Measurements from ENCODE around the gene MAML2. TPM values are rescaled to one million over a fixed set of nuclear protein-coding genes. Genes with fewer than 3 reads are reported as not detected.

The MAML2 gene
- total RNA-seq, 2 experiments from 2014 or later, result 23.9 to 37.1 TPM

DNA sequence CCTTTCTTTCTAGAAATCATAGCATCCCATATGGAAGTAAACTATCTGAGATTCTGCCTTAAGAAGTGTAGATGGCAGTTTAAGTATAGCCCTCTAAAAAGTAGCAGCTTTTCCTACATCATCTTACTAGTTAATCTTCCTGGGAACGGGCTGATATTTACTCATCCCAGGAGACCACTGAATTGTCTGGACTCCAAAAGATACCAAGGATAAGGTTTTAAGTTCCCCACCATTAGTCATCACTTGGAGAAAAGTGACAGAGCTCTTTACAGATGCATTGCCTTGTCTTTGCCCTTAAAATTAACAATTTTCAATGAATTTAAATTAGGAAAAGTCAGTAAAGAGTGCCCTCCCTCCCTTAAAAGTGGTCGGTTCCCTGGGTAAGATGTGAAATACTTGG lies 129.5 kb downstream of the MAML2 start:
- DNase-seq (no peak), ATAC-seq (no peak)
- Mint-ChIP-seq H3K9me3 (ENCODE audit: low read depth) (no peaks in the 10 kb centered on the region), H3K36me3 (ENCODE audit: low read depth) (peaks cover 20% of the 10 kb centered on the region), H3K4me3 (no peak overlapping the region), H3K4me1 (peaks cover 88% of the 10 kb centered on the region), H3K27ac (peak overlapping the region; percentile 61), H3K27me3 (no peaks in the 10 kb centered on the region)
- intact Hi-C loops (cut with DNase I, micrococcal nuclease), result loop anchor here in 1 of 2 experiments (2.0 kb wide), 1 partner anchor 15 kb away; no protein-coding TSS in a partner anchor
- CTCF ChIA-PET, result interaction anchor here (0.6 to 2.3 kb wide), 6 partner anchors 10 to 151 kb away, joined by 3 to 8 read pairs (median 4); partner anchors contain the start of gene MAML2
- POLR2A ChIA-PET, result interaction anchor here (0.6 to 1.4 kb wide), 2 partner anchors 16 to 130 kb away, joined by 3 read pairs; partner anchors contain the start of gene MAML2

DNA sequence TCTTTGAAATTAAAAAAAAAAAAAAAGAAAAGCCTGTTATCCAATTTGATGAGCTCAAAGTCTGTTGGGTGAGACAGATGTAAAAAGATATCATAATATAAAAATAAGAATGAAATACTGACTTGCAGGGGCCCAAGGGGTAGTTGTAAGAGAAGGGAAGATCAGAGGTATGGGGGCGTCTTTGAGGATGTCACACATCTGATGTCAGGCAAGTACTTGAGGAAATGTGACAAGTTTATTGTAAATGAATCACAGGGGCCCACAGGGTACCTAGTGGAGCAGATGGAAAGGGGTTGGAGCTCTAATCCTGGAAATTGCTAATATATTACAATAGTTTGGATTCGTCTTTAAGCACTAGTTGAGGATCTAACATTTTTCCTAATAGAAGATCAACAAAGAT lies 131.6 kb downstream of the MAML2 start:
- ATAC-seq (peak; percentile 65), DNase-seq (peak; percentile 50)
- peak overlapping the region; percentile 29 for H3K4me3 Mint-ChIP-seq
- H3K9me3 Mint-ChIP-seq (ENCODE audit: low read depth), result no peaks in the 10 kb centered on the region
- ChIA-PET POLR2A (interaction anchor here (0.6 kb wide), 1 partner anchor 156 kb away, joined by 3 read pairs; no protein-coding TSS in a partner anchor), CTCF (interaction anchor here (0.6 to 1.6 kb wide), 11 partner anchors 8 to 1014 kb away, joined by 3 to 6 read pairs (median 3); no protein-coding TSS in a partner anchor)
- H3K4me1 Mint-ChIP-seq, result peaks cover 90% of the 10 kb centered on the region
- peak overlapping the region; percentile 91 for H3K27ac Mint-ChIP-seq
- H3K27me3 Mint-ChIP-seq, result no peaks in the 10 kb centered on the region
- peaks cover 22% of the 10 kb centered on the region for H3K36me3 Mint-ChIP-seq (ENCODE audit: low read depth)
- intact Hi-C loops (cut with DNase I, micrococcal nuclease), result loop anchor here in 1 of 2 experiments (2.0 kb wide), 1 partner anchor 31 kb away; no protein-coding TSS in a partner anchor

DNA sequence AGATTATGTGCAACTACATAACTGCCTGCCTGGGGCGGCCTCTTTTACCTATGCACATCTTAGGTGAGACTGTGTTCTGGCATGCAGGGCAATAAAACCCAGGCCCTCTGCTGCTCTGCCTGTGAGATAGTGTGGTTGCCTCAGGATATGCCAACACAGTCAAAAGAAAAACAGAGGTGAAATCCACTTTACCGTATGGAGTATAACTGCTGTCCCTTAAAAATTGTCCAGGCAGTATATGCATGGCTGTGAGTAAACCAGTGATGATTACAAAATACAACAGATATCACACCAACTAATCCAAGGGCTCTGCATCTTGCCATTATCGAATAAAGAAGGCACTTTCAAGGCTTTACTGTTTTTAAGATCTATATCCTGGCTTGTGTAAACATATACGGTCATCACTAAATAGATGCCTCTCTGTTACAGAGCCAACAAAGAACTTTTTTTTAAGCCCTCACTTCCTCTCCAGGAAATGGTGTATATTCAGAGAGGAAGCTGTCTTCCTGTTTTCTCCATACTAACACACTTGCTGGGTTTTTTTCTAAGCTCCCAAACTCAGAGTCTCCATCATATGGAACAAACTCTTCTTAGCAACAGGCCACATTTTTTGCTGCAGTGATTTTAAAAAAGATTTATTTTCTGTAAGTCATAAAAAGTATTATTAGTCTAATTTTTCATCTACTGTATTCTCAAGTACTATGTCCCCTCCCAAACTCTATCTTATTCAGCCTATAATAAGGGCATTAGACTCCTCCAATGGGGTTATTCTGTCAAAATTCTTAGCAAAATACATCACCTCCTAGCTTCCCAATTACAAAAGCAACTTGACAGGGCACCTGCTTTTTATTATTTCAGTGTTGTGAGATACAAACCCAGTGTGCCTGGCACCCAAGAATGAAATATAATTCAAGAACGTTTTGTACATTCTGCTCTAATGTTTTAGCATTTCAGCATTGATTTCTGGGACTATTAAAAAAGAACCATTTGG lies 135.2 kb downstream of the MAML2 start:
- CTCF ChIA-PET, result interaction anchor here (0.5 to 1.1 kb wide), 3 partner anchors 28 to 1127 kb away, joined by 3 read pairs; no protein-coding TSS in a partner anchor
- ATAC-seq, result peak; percentile 16
- POLR2A ChIA-PET, result no interaction called here
- H3K9me3 Mint-ChIP-seq (ENCODE audit: low read depth), result no peaks in the 10 kb centered on the region
- H3K27me3 Mint-ChIP-seq, result no peaks in the 10 kb centered on the region
- H3K4me1 Mint-ChIP-seq, result peaks cover 93% of the 10 kb centered on the region
- peak overlapping the region; percentile 95 for H3K27ac Mint-ChIP-seq
- H3K4me3 Mint-ChIP-seq, result peak overlapping the region; percentile 51
- H3K36me3 Mint-ChIP-seq (ENCODE audit: low read depth), result peaks cover 28% of the 10 kb centered on the region
- peak; percentile 51 for DNase-seq
- intact Hi-C loops (cut with DNase I, micrococcal nuclease), result loop anchor here in 1 of 2 experiments (5.0 kb wide), 1 partner anchor 135 kb away; the partner anchor contains the start of gene MAML2

DNA sequence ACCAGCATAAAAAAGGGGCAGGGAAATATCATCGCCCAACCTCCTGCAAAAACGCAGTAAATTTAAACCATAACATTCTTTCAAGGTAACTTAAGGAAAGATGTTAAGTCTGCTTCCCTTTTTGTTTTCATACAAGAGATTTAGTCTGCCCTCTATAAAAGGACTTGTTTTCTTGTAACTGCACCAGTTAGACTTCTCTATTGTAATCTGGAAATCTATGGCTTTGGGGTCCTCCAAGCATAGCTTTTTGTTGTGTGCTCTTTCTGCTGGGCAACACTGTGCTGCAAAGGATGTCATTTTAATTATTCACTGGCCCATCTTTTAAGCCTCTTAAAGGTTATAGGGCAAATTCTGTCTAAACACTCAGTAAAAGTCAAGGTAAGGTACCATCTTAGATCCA lies 136.0 kb downstream of the MAML2 start:
- Mint-ChIP-seq H3K9me3 (ENCODE audit: low read depth) (no peaks in the 10 kb centered on the region), H3K4me1 (peaks cover 89% of the 10 kb centered on the region), H3K4me3 (peak overlapping the region; percentile 51), H3K36me3 (ENCODE audit: low read depth) (peaks cover 32% of the 10 kb centered on the region), H3K27me3 (no peaks in the 10 kb centered on the region), H3K27ac (peak overlapping the region; percentile 95)
- ChIA-PET POLR2A (no interaction called here), CTCF (interaction anchor here (0.5 kb wide), 1 partner anchor 74 kb away, joined by 3 read pairs; no protein-coding TSS in a partner anchor)
- intact Hi-C loops (cut with DNase I, micrococcal nuclease), result loop anchor here in 1 of 2 experiments (5.0 kb wide), 1 partner anchor 135 kb away; the partner anchor contains the start of gene MAML2
- no peak for ATAC-seq
- no peak for DNase-seq

DNA sequence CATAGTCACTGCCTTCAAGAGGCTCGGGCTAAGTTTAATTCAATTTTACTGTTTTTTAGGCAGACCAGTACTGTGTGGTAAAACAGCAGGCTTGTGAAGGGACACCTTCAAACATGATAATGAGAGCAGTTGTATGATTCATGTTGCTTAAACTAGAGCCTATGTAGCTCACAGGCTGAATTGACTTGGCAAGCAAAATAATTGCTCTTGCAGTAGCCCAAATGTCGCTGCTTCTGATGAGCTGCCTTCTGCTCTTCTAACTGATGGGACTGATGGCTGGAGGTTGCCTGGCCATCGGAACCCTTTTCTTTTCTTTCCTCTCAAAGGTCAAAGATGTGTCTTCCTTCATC lies 137.6 kb downstream of the MAML2 start:
- H3K36me3 Mint-ChIP-seq (ENCODE audit: low read depth), result peaks cover 34% of the 10 kb centered on the region
- peak; percentile 79 for ATAC-seq

DNA sequence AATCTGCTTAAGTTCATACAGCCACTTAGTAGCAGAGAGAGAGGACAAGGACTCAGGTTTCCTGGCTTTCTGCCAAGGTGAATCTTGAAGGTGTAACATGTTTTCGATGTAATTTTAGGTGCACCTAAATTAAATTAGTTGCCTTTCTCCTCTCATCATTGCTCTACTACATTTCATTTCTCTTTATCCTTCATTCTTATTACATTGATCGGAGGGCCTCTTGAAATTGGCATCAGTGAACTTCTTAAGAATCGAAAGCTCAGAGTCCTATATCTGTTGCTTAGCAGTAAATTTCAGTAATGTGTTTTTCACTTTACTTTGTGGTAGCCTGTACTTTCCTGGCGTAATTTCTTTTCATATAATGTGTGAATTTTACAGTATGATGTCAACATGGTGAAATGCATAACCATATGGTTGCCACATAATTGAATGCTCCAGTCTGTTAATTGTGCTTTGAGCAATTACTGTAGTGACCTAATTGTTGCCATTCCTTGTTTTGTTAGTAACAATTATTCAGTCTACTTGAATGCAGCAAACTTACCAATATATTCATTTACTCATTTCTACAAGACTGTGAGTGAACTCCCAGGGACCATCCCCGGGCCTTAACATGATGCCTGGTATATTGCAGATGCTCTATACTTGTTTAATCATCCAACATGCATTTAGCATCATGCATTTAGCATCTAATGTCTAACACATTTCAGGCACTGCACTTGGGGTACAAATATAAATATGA lies 138.1 kb downstream of the MAML2 start:
- H3K4me1 Mint-ChIP-seq, result peaks cover 92% of the 10 kb centered on the region
- H3K27ac Mint-ChIP-seq, result peak overlapping the region; percentile 95
- POLR2A ChIA-PET, result interaction anchor here (0.6 to 1.8 kb wide), 12 partner anchors 16 to 415 kb away, joined by 3 to 12 read pairs (median 4); partner anchors contain the start of genes FAM76B and MAML2
- H3K36me3 Mint-ChIP-seq (ENCODE audit: low read depth), result peaks cover 35% of the 10 kb centered on the region
- CTCF ChIA-PET, result interaction anchor here (0.5 to 2.2 kb wide), 6 partner anchors 16 to 962 kb away, joined by 3 to 8 read pairs (median 5); partner anchors contain the start of gene MAML2
- intact Hi-C loops (cut with DNase I, micrococcal nuclease), result loop anchor here (1.0 to 5.0 kb wide), 4 partner anchors 16 to 137 kb away; partner anchors contain the start of gene MAML2 (in 1 of the 2)
- peak; percentile 74 for DNase-seq
- peak overlapping the region; percentile 32 for H3K4me3 Mint-ChIP-seq
- ATAC-seq, result peak; percentile 77
- no peaks in the 10 kb centered on the region for H3K27me3 Mint-ChIP-seq
- no peaks in the 10 kb centered on the region for H3K9me3 Mint-ChIP-seq (ENCODE audit: low read depth)

More for the DNA sequence above, 137.6 kb downstream of the MAML2 start:
- no peaks in the 10 kb centered on the region for H3K9me3 Mint-ChIP-seq (ENCODE audit: low read depth)
- H3K27me3 Mint-ChIP-seq, result no peaks in the 10 kb centered on the region
- CTCF ChIA-PET, result interaction anchor here (0.5 to 2.2 kb wide), 10 partner anchors 16 to 962 kb away, joined by 3 to 8 read pairs (median 3); partner anchors contain the start of gene MAML2
- POLR2A ChIA-PET, result interaction anchor here (0.6 to 1.8 kb wide), 13 partner anchors 26 to 416 kb away, joined by 3 to 12 read pairs (median 4); partner anchors contain the start of genes FAM76B and MAML2
- peak overlapping the region; percentile 95 for H3K27ac Mint-ChIP-seq
- intact Hi-C loops (cut with DNase I, micrococcal nuclease), result loop anchor here (1.0 to 5.0 kb wide), 4 partner anchors 17 to 137 kb away; partner anchors contain the start of gene MAML2 (in 1 of the 2)
- H3K4me1 Mint-ChIP-seq, result peaks cover 91% of the 10 kb centered on the region
- DNase-seq, result peak; percentile 52
- peak overlapping the region; percentile 32 for H3K4me3 Mint-ChIP-seq

DNA sequence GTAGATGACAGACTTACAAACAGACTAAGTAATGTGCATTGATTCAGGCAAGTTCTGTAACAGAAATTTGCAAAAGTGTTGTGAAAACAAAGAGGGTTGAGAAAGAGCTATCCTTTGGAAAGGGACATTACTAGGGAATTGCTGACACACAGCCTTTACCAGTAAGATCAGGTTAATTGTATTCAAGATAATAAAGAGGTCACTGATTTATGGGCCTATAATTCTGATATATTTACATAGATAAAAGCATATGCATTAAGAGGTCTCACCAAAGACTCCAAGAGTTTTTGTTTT lies 138.7 kb downstream of the MAML2 start:
- no peaks in the 10 kb centered on the region for H3K27me3 Mint-ChIP-seq
- no peak for DNase-seq
- H3K4me1 Mint-ChIP-seq, result peaks cover 94% of the 10 kb centered on the region
- ATAC-seq, result no peak
- no peaks in the 10 kb centered on the region for H3K9me3 Mint-ChIP-seq (ENCODE audit: low read depth)
- peak overlapping the region; percentile 95 for H3K27ac Mint-ChIP-seq
- CTCF ChIA-PET, result interaction anchor here (0.5 to 2.2 kb wide), 5 partner anchors 15 to 139 kb away, joined by 3 to 8 read pairs (median 7); partner anchors contain the start of gene MAML2
- POLR2A ChIA-PET, result interaction anchor here (0.6 to 1.7 kb wide), 8 partner anchors 15 to 415 kb away, joined by 4 to 12 read pairs (median 5); partner anchors contain the start of genes FAM76B and MAML2
- peaks cover 38% of the 10 kb centered on the region for H3K36me3 Mint-ChIP-seq (ENCODE audit: low read depth)
- peak overlapping the region; percentile 37 for H3K4me3 Mint-ChIP-seq
- intact Hi-C loops (cut with DNase I, micrococcal nuclease), result loop anchor here (2.0 kb wide), 2 partner anchors 16 to 54 kb away; no protein-coding TSS in a partner anchor

DNA sequence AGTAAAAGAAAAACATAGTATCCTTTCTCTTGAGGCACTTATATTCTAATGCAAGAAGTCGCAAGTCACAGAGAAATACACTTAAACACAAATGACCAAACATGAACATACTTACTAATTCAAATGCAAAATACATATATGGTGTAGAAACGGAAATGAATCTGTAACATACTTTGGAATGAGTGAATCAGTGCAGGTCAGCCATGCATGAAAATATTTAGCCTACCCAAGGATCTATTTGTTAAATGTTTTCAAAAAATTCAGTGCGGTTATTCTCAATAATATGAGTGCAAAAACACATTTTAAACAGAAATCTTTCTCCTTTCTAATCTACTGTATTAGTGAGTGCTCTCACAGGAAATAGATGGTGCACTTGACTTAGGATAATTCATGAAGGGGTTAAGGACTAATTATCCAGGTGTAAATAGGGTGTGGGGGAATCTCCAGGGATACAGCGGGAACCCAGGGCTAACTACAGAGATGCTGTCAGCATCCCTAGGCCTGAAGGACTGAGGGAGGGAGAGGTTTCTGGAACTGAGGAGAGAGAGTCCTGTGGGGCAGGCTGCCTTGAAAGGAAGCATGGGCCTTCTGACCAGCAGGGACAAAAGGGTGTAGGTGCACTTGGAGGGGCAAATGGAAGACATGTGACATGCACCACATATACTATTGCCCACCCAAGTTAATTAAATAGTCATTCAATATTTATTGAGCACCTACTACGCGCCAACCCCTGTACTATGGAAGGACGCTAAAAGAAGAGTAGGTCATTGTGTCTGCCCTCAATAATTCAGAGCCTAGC lies 139.2 kb downstream of the MAML2 start:
- Mint-ChIP-seq H3K36me3 (ENCODE audit: low read depth) (peaks cover 36% of the 10 kb centered on the region), H3K27me3 (no peaks in the 10 kb centered on the region), H3K9me3 (ENCODE audit: low read depth) (no peaks in the 10 kb centered on the region), H3K4me1 (peaks cover 91% of the 10 kb centered on the region), H3K4me3 (peak overlapping the region; percentile 37), H3K27ac (peak overlapping the region; percentile 95)
- intact Hi-C loops (cut with DNase I, micrococcal nuclease), result loop anchor here (2.0 kb wide), 2 partner anchors 15 to 55 kb away; no protein-coding TSS in a partner anchor
- POLR2A ChIA-PET, result no interaction called here
- CTCF ChIA-PET, result interaction anchor here (0.5 to 3.3 kb wide), 3 partner anchors 21 to 141 kb away, joined by 3 to 15 read pairs (median 4); partner anchors contain the start of gene MAML2
- ATAC-seq, result no peak
- no peak for DNase-seq

DNA sequence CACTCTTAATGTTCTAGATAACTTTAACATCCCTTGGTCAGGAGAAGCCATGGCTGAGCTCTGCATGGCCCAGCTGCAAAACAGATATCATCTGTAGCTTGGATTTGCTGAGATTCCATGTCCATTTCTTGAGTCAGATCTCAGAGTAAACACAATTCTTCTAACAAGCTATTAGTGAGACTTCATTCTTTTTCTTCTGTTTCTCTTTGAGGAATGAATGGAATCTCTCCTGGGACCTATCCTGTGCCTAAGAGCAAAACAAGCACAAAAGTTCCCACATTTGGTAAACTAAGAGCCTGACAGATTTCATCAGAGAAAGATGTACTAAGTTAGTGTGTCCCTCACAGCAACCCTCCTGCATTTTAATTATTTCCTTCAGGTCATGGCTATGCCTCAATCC lies 142.8 kb downstream of the MAML2 start:
- POLR2A ChIA-PET, result no interaction called here
- Mint-ChIP-seq H3K4me3 (no peak overlapping the region), H3K27me3 (no peaks in the 10 kb centered on the region), H3K9me3 (ENCODE audit: low read depth) (peaks cover 1% of the 10 kb centered on the region), H3K4me1 (peaks cover 90% of the 10 kb centered on the region), H3K27ac (peak overlapping the region; percentile 97), H3K36me3 (ENCODE audit: low read depth) (peaks cover 50% of the 10 kb centered on the region)
- CTCF ChIA-PET, result interaction anchor here (1.0 to 3.3 kb wide), 6 partner anchors 11 to 143 kb away, joined by 3 to 15 read pairs (median 3); partner anchors contain the start of gene MAML2
- intact Hi-C loops (cut with DNase I, micrococcal nuclease), result no loop called here
- DNase-seq (no peak), ATAC-seq (no peak)

Data from activated CD4-positive, alpha-beta T cell treated with anti-CD3 and anti-CD28 coated beads for 36 hours (primary cell).